A549 treated with RU486 at 1 μM for 4 hours (cell line): ENCODE data around the gene ADGRG4. TPM values are rescaled to one million over a fixed set of nuclear protein-coding genes. Genes with fewer than 3 reads are reported as not detected.

ENCODE experiments used
- total RNA-seq: library from RNA; stranded (reverse); fragments of 200-300 nt; extraction: Qiagen RNA extraction; gene quantifications from 5 replicates; pipeline ENCODE4 v1.2.3, GENCODE V29; 2022; ENCODE audit warnings: low read depth

The ADGRG4 gene
- not detected in 5 replicates for total RNA-seq

DNA sequence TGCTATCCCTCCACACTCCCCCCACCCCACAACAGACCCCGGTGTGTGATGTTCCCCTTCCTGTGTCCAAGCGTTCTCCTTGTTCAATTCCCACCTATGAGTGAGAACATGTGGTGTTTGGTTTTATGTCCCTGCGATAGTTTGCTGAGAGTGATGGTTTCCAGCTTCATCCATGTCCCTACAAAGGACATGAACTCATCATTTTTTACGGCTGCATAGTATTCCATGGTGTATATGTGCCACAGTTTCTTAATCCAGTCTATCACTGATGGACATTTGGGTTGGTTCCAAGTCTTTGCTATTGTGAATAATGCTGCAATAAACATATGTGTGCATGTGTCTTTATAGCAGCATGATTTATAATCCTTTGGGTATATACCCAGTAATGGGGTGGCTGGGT is at the start of gene ADGRG4:
ADGRG4 (plus strand) TSS at position 243 of the 400 bp plus-strand sequence. CDS start 7,815 bp downstream, outside the sequence.

DNA sequence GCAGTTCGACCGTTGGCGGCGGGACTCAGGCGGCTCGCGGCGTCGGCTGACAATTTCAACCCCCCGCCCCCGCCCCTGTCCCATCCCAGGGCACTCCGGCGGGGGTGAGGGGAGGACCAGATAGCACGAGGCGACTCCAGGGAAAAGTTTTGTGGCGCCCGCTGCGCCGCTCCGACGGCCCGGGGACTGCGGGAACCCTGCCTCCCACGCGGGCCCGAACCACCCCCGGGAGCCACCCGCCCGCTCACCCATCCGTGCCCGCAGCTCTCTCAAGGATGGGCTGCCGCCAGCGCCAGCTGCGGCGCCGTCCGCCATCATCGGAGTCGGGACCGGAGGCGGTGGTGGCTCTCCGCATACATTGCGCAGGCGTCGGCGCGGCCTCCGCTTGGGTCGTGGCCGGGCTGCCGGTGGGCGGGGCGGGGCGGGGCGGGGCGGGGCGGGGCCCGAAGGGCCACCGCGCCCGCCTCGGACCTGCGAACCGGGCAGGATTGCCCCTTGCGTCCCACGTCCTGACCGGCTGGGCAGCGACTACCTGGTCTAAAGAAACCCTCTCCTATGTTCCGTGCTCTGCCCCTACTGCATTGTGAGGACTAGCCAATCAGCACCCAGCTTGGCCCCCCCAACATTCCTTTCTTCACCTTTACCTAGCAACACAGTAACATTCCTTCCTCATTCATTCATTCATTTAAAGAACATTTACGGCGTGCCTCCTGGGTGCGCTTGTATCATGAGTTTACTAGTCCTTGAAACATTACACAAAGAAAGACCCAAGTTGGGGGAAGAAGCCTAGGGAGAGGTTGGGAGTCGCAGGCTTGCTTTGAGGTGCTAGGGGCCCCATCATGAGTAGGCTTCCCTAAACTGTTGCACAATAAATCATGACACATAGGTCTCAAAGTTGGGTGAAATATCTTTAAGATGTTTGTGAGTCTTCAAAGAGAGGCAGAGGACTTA is 49.4 kb upstream of the ADGRG4 start, which contains the start of gene MAP7D3:
MAP7D3 (minus strand) TSS at position 360 of the 951 bp plus-strand sequence; CDS start at position 318, 42 bp downstream.

Other genes with a start within 250 kb of the ADGRG4 start
- 21.8 to 26.5 TPM (median 24.0 TPM) in 5 replicates for gene FHL1, start 153.4 kb upstream of the ADGRG4 start, total RNA-seq
- gene MAP7D3, start 49.6 kb upstream of the ADGRG4 start, total RNA-seq = 11.4 to 17.0 TPM (median 13.1 TPM) in 5 replicates
- not detected in 5 replicates for gene BRS3, start 187.0 kb downstream of the ADGRG4 start, total RNA-seq
- gene HTATSF1, start 196.6 kb downstream of the ADGRG4 start, total RNA-seq = 47.4 to 73.8 TPM (median 61.2 TPM) in 5 replicates
- not detected in 5 replicates for gene VGLL1, start 231.3 kb downstream of the ADGRG4 start, total RNA-seq